ENCODE data around the gene DALRD3.

DNA sequence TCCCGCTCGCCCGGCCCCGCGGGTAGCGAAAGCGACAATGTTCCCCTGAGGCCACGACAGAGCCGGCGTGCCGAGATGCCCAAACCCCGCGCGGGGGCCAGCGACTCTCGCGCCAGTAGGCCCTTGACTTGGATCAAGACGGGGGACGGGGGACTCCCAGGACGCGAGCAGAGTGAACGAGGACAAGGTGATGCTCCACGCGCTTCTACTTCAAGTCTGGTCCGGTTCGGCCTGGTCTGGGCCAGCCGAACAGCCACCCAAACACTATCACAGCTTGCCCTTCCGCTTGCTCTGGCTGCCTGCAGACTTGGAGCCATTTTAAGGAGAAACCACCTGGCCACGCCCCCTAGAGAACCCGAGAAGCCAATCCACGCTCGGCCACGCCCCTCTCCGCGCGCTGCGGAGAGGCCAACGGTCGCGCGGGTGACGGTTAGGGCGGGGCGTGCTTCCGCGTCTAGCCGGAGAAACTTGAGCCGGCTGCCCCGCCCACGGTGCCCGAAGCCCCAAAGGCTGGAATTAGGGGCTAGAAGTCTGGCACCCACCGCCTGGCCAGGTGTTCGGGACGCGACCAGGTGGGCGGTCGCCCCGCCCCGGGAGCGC lies 2.9 kb upstream of the DALRD3 start:
- no peak for TF ChIP-seq CHD1 (IDR thresholded peaks at IDR 0.05; ENCODE audit: low read depth, low read length)
- no peak for TF ChIP-seq POU5F1 (IDR thresholded peaks at IDR 0.05; ENCODE audit: low read depth, low read length)
- TF ChIP-seq CTCF (IDR thresholded peaks at IDR 0.05; ENCODE audit: control extremely low read depth in 1 of 3, insufficient read depth in 1 of 3, low read depth in 1 of 3, low read length in 3 of 3): no peak
- no peak for TF ChIP-seq SP2 (IDR thresholded peaks at IDR 0.05; ENCODE audit: low read length)
- TF ChIP-seq, protein P1, sequence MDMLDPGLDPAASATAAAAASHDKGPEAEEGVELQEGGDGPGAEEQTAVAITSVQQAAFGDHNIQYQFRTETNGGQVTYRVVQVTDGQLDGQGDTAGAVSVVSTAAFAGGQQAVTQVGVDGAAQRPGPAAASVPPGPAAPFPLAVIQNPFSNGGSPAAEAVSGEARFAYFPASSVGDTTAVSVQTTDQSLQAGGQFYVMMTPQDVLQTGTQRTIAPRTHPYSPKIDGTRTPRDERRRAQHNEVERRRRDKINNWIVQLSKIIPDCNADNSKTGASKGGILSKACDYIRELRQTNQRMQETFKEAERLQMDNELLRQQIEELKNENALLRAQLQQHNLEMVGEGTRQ (IDR thresholded peaks at IDR 0.05; ENCODE audit: low read length): no peak
- TF ChIP-seq YY1 (IDR thresholded peaks at IDR 0.05; ENCODE audit: low read depth, low read length): peak; percentile 84
- peak in 1 of 2 experiments; percentile 19; a peak in 1 of 4 replicates for TF ChIP-seq HDAC2 (IDR thresholded peaks at IDR 0.05; ENCODE audit: borderline replicate concordance in 1 of 2, low read depth in 2 of 2, low read length in 2 of 2)
- no peak for TF ChIP-seq ZNF274 (IDR thresholded peaks at IDR 0.05; ENCODE audit: borderline replicate concordance, extremely low read depth, low read length)
- TF ChIP-seq JUND (IDR thresholded peaks at IDR 0.05; ENCODE audit: low read length): no peak
- TF ChIP-seq EZH2 (IDR thresholded peaks at IDR 0.05; ENCODE audit: low read depth, low read length, severe bottlenecking): no peak
- no peak for TF ChIP-seq ATF3 (IDR thresholded peaks at IDR 0.05; ENCODE audit: insufficient read depth, low read depth, low read length)
